Retina (tissue), 1 donor: ENCODE data around the gene UGT2B15.
"Not testable (repeated sequence)": the region's sequence is repeated elsewhere in the genome, so short reads cannot be mapped to it uniquely, and the experiment has no call there.

Experiments
- DNase-seq: peaks from one replicate; pipeline ENCODE4 v3.0.0-alpha.2; 2016

The UGT2B15 gene

GRCh38 chr4:68670479-68670939 lies at the start of gene UGT2B15:
TSS of gene UGT2B15 (minus strand) at chr4:68670652. CDS start at chr4:68670618, 34 bp downstream.
- not testable (repeated sequence) for DNase-seq

GRCh38 chr4:68719075-68719473 lies 48.6 kb upstream of the UGT2B15 start:
- no peak for DNase-seq

GRCh38 chr4:68718447-68719074 lies 48.1 kb upstream of the UGT2B15 start:
- no peak for DNase-seq

GRCh38 chr4:68717999-68718398 lies 47.5 kb upstream of the UGT2B15 start:
- no peak for DNase-seq

GRCh38 chr4:68714400-68714799 lies 43.9 kb upstream of the UGT2B15 start:
- DNase-seq: no peak

GRCh38 chr4:68712207-68712606 lies 41.8 kb upstream of the UGT2B15 start:
- DNase-seq: no peak

GRCh38 chr4:68708566-68708965 lies 38.1 kb upstream of the UGT2B15 start:
- DNase-seq: no peak

- DNase-seq: not testable (repeated sequence)
Measured at GRCh38 chr4:68703168-68703567, 32.7 kb upstream of the UGT2B15 start.

- no peak for DNase-seq
Measured at GRCh38 chr4:68700152-68700551, 29.7 kb upstream of the UGT2B15 start.

- no peak for DNase-seq
Measured at GRCh38 chr4:68693325-68694075, 23.0 kb upstream of the UGT2B15 start.

GRCh38 chr4:68691186-68691585 lies 20.7 kb upstream of the UGT2B15 start:
- no peak for DNase-seq

GRCh38 chr4:68683034-68683433 lies 12.6 kb upstream of the UGT2B15 start:
- no peak for DNase-seq

- not testable (repeated sequence) for DNase-seq
Measured at GRCh38 chr4:68681298-68681697, 10.8 kb upstream of the UGT2B15 start.

GRCh38 chr4:68673143-68673542 lies 2.7 kb upstream of the UGT2B15 start:
- DNase-seq: no peak

- DNase-seq: not testable (repeated sequence)
Measured at GRCh38 chr4:68671217-68671616, 765 bp upstream of the UGT2B15 start.

GRCh38 chr4:68668537-68669163 lies 1.8 kb downstream of the UGT2B15 start:
- not testable (repeated sequence) for DNase-seq

GRCh38 chr4:68667551-68667950 lies 2.9 kb downstream of the UGT2B15 start:
- DNase-seq: not testable (repeated sequence)

- not testable (repeated sequence) for DNase-seq
Measured at GRCh38 chr4:68664721-68665120, 5.7 kb downstream of the UGT2B15 start.

GRCh38 chr4:68662836-68663574 lies 7.4 kb downstream of the UGT2B15 start:
- DNase-seq: not testable (repeated sequence)

- DNase-seq: no peak
Measured at GRCh38 chr4:68658672-68659071, 11.8 kb downstream of the UGT2B15 start.

GRCh38 chr4:68657022-68657594 lies 13.3 kb downstream of the UGT2B15 start:
- not testable (repeated sequence) for DNase-seq

- not testable (repeated sequence) for DNase-seq
Measured at GRCh38 chr4:68656445-68656973, 13.9 kb downstream of the UGT2B15 start.
